ENCODE data around the gene NRBF2.

The NRBF2 gene

GRCh38 chr10:63165249-63165648, 32.1 kb downstream of the NRBF2 start:
- H3K79me2 ChIP-seq (ENCODE audit: control insufficient read depth, insufficient read depth, low read length, poor library complexity), result no peaks in the 10 kb centered on the region

GRCh38 chr10:63166742-63167258, 33.7 kb downstream of the NRBF2 start:
- H3K4me1 ChIP-seq (ENCODE audit: control insufficient read depth in 1 of 2, insufficient read depth in 2 of 2, low read length in 2 of 2), result no peaks in the 10 kb centered on the region
- no peak overlapping the region for H2BK12ac ChIP-seq (ENCODE audit: low read length)
- peak; percentile 31 to 87 for DNase-seq
- no peak overlapping the region for H3K23ac ChIP-seq (ENCODE audit: low read length)
- no peak overlapping the region for H4K91ac ChIP-seq (ENCODE audit: low read depth, low read length)
- no peaks in the 10 kb centered on the region for H3K27me3 ChIP-seq (ENCODE audit: insufficient read depth, low read length)
- no peak overlapping the region for H3K4ac ChIP-seq (ENCODE audit: low read depth, low read length)
- peaks cover 8% of the 10 kb centered on the region in 2 experiments for H3K36me3 ChIP-seq (ENCODE audit: control insufficient read depth in 1 of 2, insufficient read depth in 2 of 2, low read length in 2 of 2)
- no peak overlapping the region for H3K27ac ChIP-seq (ENCODE audit: low read depth, low read length)
- no peaks in the 10 kb centered on the region for H3K79me2 ChIP-seq (ENCODE audit: control insufficient read depth, insufficient read depth, low read length, poor library complexity)
- no peak overlapping the region for H3K4me2 ChIP-seq (ENCODE audit: low read length)
- no CpG with 5 or more reads among the region's 3 CpGs for WGBS (ENCODE audit: extremely low coverage, insufficient coverage, insufficient read length)
- no peak overlapping the region for H3K14ac ChIP-seq (ENCODE audit: low read length)
- no peak overlapping the region for H2AFZ ChIP-seq (ENCODE audit: insufficient read depth, low read length, poor library complexity)
- H3K79me1 ChIP-seq (ENCODE audit: low read length), result no peaks in the 10 kb centered on the region
- no peak overlapping the region for H2BK120ac ChIP-seq (ENCODE audit: insufficient read depth, low read length, poor library complexity)
- no peaks in the 10 kb centered on the region for H3K9me3 ChIP-seq (ENCODE audit: insufficient read depth, low read depth, low read length)
- H3K9ac ChIP-seq (ENCODE audit: low read length), result no peak overlapping the region
- H4K8ac ChIP-seq (ENCODE audit: low read depth, low read length), result no peak overlapping the region
- no peak overlapping the region for H2AK5ac ChIP-seq (ENCODE audit: low read length)
- no peak overlapping the region for H4K12ac ChIP-seq (ENCODE audit: low read depth, low read length)
- H3K18ac ChIP-seq (ENCODE audit: low read length), result no peak overlapping the region
- H3K4me3 ChIP-seq (ENCODE audit: low read depth, low read length), result no peak overlapping the region
- no peak overlapping the region for H2BK5ac ChIP-seq (ENCODE audit: low read depth, low read length, poor library complexity)

More at GRCh38 chr10:63165249-63165648, 32.1 kb downstream of the NRBF2 start:
- DNase-seq, result no peak
- Histone ChIP-seq H2AK5ac (ENCODE audit: low read length) (no peak overlapping the region), H3K4me2 (ENCODE audit: low read length) (no peak overlapping the region), H2BK120ac (ENCODE audit: insufficient read depth, low read length, poor library complexity) (no peak overlapping the region), H3K23ac (ENCODE audit: low read length) (no peak overlapping the region), H3K79me1 (ENCODE audit: low read length) (no peaks in the 10 kb centered on the region), H2BK5ac (ENCODE audit: low read depth, low read length, poor library complexity) (no peak overlapping the region), H3K18ac (ENCODE audit: low read length) (no peak overlapping the region), H3K14ac (ENCODE audit: low read length) (no peak overlapping the region), H2AFZ (ENCODE audit: insufficient read depth, low read length, poor library complexity) (no peak overlapping the region), H3K9ac (ENCODE audit: low read length) (no peak overlapping the region), H4K91ac (ENCODE audit: low read depth, low read length) (no peak overlapping the region), H3K4me1 (ENCODE audit: control insufficient read depth in 1 of 2, insufficient read depth in 2 of 2, low read length in 2 of 2) (no peaks in the 10 kb centered on the region), H3K4ac (ENCODE audit: low read depth, low read length) (no peak overlapping the region), H2BK12ac (ENCODE audit: low read length) (no peak overlapping the region), H3K4me3 (ENCODE audit: low read depth, low read length) (no peak overlapping the region), H4K12ac (ENCODE audit: low read depth, low read length) (no peak overlapping the region), H3K36me3 (ENCODE audit: control insufficient read depth in 1 of 2, insufficient read depth in 2 of 2, low read length in 2 of 2) (peaks cover 8% of the 10 kb centered on the region in 2 experiments), H3K27me3 (ENCODE audit: insufficient read depth, low read length) (no peaks in the 10 kb centered on the region), H3K27ac (ENCODE audit: low read depth, low read length) (no peak overlapping the region), H3K9me3 (ENCODE audit: insufficient read depth, low read depth, low read length) (no peaks in the 10 kb centered on the region), H4K8ac (ENCODE audit: low read depth, low read length) (no peak overlapping the region)
- WGBS (ENCODE audit: extremely low coverage, insufficient coverage, insufficient read length), result no CpG with 5 or more reads among the region's 7 CpGs

- no peak overlapping the region for H2BK5ac ChIP-seq (ENCODE audit: low read depth, low read length, poor library complexity)
- H3K79me1 ChIP-seq (ENCODE audit: low read length), result no peaks in the 10 kb centered on the region
- H3K9ac ChIP-seq (ENCODE audit: low read length), result no peak overlapping the region
- H3K4me1 ChIP-seq (ENCODE audit: control insufficient read depth in 1 of 2, insufficient read depth in 2 of 2, low read length in 2 of 2), result no peaks in the 10 kb centered on the region
- H2AK5ac ChIP-seq (ENCODE audit: low read length), result no peak overlapping the region
- H3K9me3 ChIP-seq (ENCODE audit: insufficient read depth, low read depth, low read length), result no peaks in the 10 kb centered on the region
- H4K8ac ChIP-seq (ENCODE audit: low read depth, low read length), result no peak overlapping the region
- H3K36me3 ChIP-seq (ENCODE audit: control insufficient read depth in 1 of 2, insufficient read depth in 2 of 2, low read length in 2 of 2), result peaks cover 6 to 8% of the 10 kb centered on the region in 2 experiments
- H3K4me2 ChIP-seq (ENCODE audit: low read length), result no peak overlapping the region
- no peak overlapping the region for H3K18ac ChIP-seq (ENCODE audit: low read length)
- no peaks in the 10 kb centered on the region for H3K79me2 ChIP-seq (ENCODE audit: control insufficient read depth, insufficient read depth, low read length, poor library complexity)
- H3K4me3 ChIP-seq (ENCODE audit: low read depth, low read length), result no peak overlapping the region
- no peak overlapping the region for H2BK120ac ChIP-seq (ENCODE audit: insufficient read depth, low read length, poor library complexity)
- no peak overlapping the region for H2AFZ ChIP-seq (ENCODE audit: insufficient read depth, low read length, poor library complexity)
- H3K27ac ChIP-seq (ENCODE audit: low read depth, low read length), result no peak overlapping the region
- no CpG with 5 or more reads among the region's 2 CpGs for WGBS (ENCODE audit: extremely low coverage, insufficient coverage, insufficient read length)
- no peak overlapping the region for H3K23ac ChIP-seq (ENCODE audit: low read length)
- no peak overlapping the region for H2BK12ac ChIP-seq (ENCODE audit: low read length)
- H3K14ac ChIP-seq (ENCODE audit: low read length), result no peak overlapping the region
- no peak overlapping the region for H3K4ac ChIP-seq (ENCODE audit: low read depth, low read length)
- no peaks in the 10 kb centered on the region for H3K27me3 ChIP-seq (ENCODE audit: insufficient read depth, low read length)
- no peak overlapping the region for H4K91ac ChIP-seq (ENCODE audit: low read depth, low read length)
- H4K12ac ChIP-seq (ENCODE audit: low read depth, low read length), result no peak overlapping the region
- DNase-seq, result no peak
Observed at GRCh38 chr10:63168821-63169462, 35.8 kb downstream of the NRBF2 start.

GRCh38 chr10:63169624-63170023, 36.5 kb downstream of the NRBF2 start:
- H3K4me3 ChIP-seq (ENCODE audit: low read depth, low read length), result no peak overlapping the region
- no peak overlapping the region for H2BK12ac ChIP-seq (ENCODE audit: low read length)
- H3K27ac ChIP-seq (ENCODE audit: low read depth, low read length), result no peak overlapping the region
- no peak overlapping the region for H3K23ac ChIP-seq (ENCODE audit: low read length)
- no peaks in the 10 kb centered on the region for H3K79me1 ChIP-seq (ENCODE audit: low read length)
- H4K91ac ChIP-seq (ENCODE audit: low read depth, low read length), result no peak overlapping the region
- no peaks in the 10 kb centered on the region for H3K79me2 ChIP-seq (ENCODE audit: control insufficient read depth, insufficient read depth, low read length, poor library complexity)
- H3K36me3 ChIP-seq (ENCODE audit: control insufficient read depth in 1 of 2, insufficient read depth in 2 of 2, low read length in 2 of 2), result peaks cover 6% of the 10 kb centered on the region in 2 experiments
- DNase-seq, result no peak
- H4K8ac ChIP-seq (ENCODE audit: low read depth, low read length), result no peak overlapping the region
- H4K12ac ChIP-seq (ENCODE audit: low read depth, low read length), result no peak overlapping the region
- no peak overlapping the region for H3K18ac ChIP-seq (ENCODE audit: low read length)
- WGBS (ENCODE audit: extremely low coverage, insufficient coverage, insufficient read length), result no CpG with 5 or more reads among the region's 2 CpGs
- no peaks in the 10 kb centered on the region for H3K27me3 ChIP-seq (ENCODE audit: insufficient read depth, low read length)
- H2BK120ac ChIP-seq (ENCODE audit: insufficient read depth, low read length, poor library complexity), result no peak overlapping the region
- H2BK5ac ChIP-seq (ENCODE audit: low read depth, low read length, poor library complexity), result no peak overlapping the region
- no peak overlapping the region for H2AFZ ChIP-seq (ENCODE audit: insufficient read depth, low read length, poor library complexity)
- no peak overlapping the region for H3K4me2 ChIP-seq (ENCODE audit: low read length)
- no peaks in the 10 kb centered on the region for H3K4me1 ChIP-seq (ENCODE audit: control insufficient read depth in 1 of 2, insufficient read depth in 2 of 2, low read length in 2 of 2)
- no peak overlapping the region for H3K4ac ChIP-seq (ENCODE audit: low read depth, low read length)
- no peak overlapping the region for H2AK5ac ChIP-seq (ENCODE audit: low read length)
- no peak overlapping the region for H3K14ac ChIP-seq (ENCODE audit: low read length)
- H3K9me3 ChIP-seq (ENCODE audit: insufficient read depth, low read depth, low read length), result no peaks in the 10 kb centered on the region
- no peak overlapping the region for H3K9ac ChIP-seq (ENCODE audit: low read length)
